ENCODE results near the gene CDHR5. TPM values are rescaled to one million over a fixed set of nuclear protein-coding genes. Genes with fewer than 3 reads are reported as not detected.

Gene CDHR5
- total and polyA plus RNA-seq, 9 donors, result 0.07 to 2.3 (median 0.21) TPM; not detected in 5

GRCh38 chr11:616320-617198, 8.2 kb downstream of the CDHR5 start:
- peak overlapping the region; percentile 59 for H3K4me3 ChIP-seq
- H3K27ac ChIP-seq, result peak overlapping the region in 1 of 2 donors; percentile 80
- intact Hi-C loops (cut with DNase I), result loop anchor here in 1 of 4 donors (10.0 kb wide), 1 partner anchor 58 kb away; no protein-coding TSS in a partner anchor
- no peak for TF ChIP-seq EP300 (IDR thresholded peaks at IDR 0.05)
- no peak for TF ChIP-seq POLR2A (IDR thresholded peaks at IDR 0.05)
- TF ChIP-seq CTCF (IDR thresholded peaks at IDR 0.05), result no peak
- H3K36me3 ChIP-seq, result no peaks in the 10 kb centered on the region
- no peaks in the 10 kb centered on the region for H3K9me3 ChIP-seq
- 81 to 84% (median 83%) methylated on average over 36 to 39 of the region's 39 CpGs for whole genome bisulfite sequencing, 3 donors
- DNase-seq, result peak in 3 of 5 donors; percentile 37 to 68 (median 59)
- no peaks in the 10 kb centered on the region for H3K27me3 ChIP-seq
- peaks cover 8% of the 10 kb centered on the region for H3K4me1 ChIP-seq (ENCODE audit: insufficient read depth)

- intact Hi-C loops (cut with DNase I), result loop anchor here in 1 of 4 donors (10.0 kb wide), 1 partner anchor 59 kb away; no protein-coding TSS in a partner anchor
- H3K4me1 ChIP-seq (ENCODE audit: insufficient read depth), result peaks cover 8% of the 10 kb centered on the region
- H3K36me3 ChIP-seq, result no peaks in the 10 kb centered on the region
- peak within 1 kb of the TSS; percentile 59 for H3K4me3 ChIP-seq
- no peaks in the 10 kb centered on the region for H3K9me3 ChIP-seq
- peak; percentile 88 to 93 (median 91) for DNase-seq
- no peaks in the 10 kb centered on the region for H3K27me3 ChIP-seq
- H3K27ac ChIP-seq, result peak within 1 kb of the TSS; percentile 62 to 80
- TF ChIP-seq EP300 (IDR thresholded peaks at IDR 0.05), result no peak
- TF ChIP-seq POLR2A (IDR thresholded peaks at IDR 0.05), result peak; percentile 62
- 4 to 5% (median 5%) methylated on average over 47 to 66 of the region's 66 CpGs for WGBS, 3 donors
Observed at GRCh38 chr11:615504-616319, 9.0 kb downstream of the CDHR5 start, which contains the start of gene IRF7. Gene IRF7 (minus strand): TSS chr11:615950. CDS start chr11:615364, 586 bp downstream.

- H3K4me1 ChIP-seq (ENCODE audit: insufficient read depth), result peaks cover 8% of the 10 kb centered on the region
- peak overlapping the region; percentile 59 for H3K4me3 ChIP-seq
- H3K27ac ChIP-seq, result peak overlapping the region; percentile 62 to 80
- WGBS, 3 donors, result 36 to 53% (median 50%) methylated on average over 29 to 68 of the region's 68 CpGs
- intact Hi-C loops (cut with DNase I), result loop anchor here in 1 of 4 donors (10.0 kb wide), 1 partner anchor 60 kb away; no protein-coding TSS in a partner anchor
- H3K9me3 ChIP-seq, result no peaks in the 10 kb centered on the region
- H3K27me3 ChIP-seq, result no peaks in the 10 kb centered on the region
- no peaks in the 10 kb centered on the region for H3K36me3 ChIP-seq
- peak in 4 of 5 donors; percentile 35 to 67 (median 56) for DNase-seq
- TF ChIP-seq CTCF (IDR thresholded peaks at IDR 0.05) (no peak), EP300 (IDR thresholded peaks at IDR 0.05) (no peak), POLR2A (IDR thresholded peaks at IDR 0.05) (no peak)
Observed at GRCh38 chr11:614623-615503, 9.9 kb downstream of the CDHR5 start.

- Histone ChIP-seq H3K4me3 (no peak overlapping the region), H3K36me3 (no peaks in the 10 kb centered on the region), H3K4me1 (ENCODE audit: insufficient read depth) (peaks cover 8% of the 10 kb centered on the region), H3K9me3 (no peaks in the 10 kb centered on the region), H3K27ac (peak overlapping the region; percentile 8 to 80), H3K27me3 (no peaks in the 10 kb centered on the region)
- DNase-seq, result peak in 3 of 5 donors; percentile 23 to 49 (median 40)
- WGBS, 3 donors, result 66 to 78% (median 68%) methylated on average over 14 of the region's 14 CpGs
- TF ChIP-seq POLR2A (IDR thresholded peaks at IDR 0.05) (no peak), CTCF (IDR thresholded peaks at IDR 0.05) (no peak), EP300 (IDR thresholded peaks at IDR 0.05) (no peak)
- intact Hi-C loops (cut with DNase I), result loop anchor here in 1 of 4 donors (10.0 kb wide), 1 partner anchor 61 kb away; no protein-coding TSS in a partner anchor
Observed at GRCh38 chr11:614021-614622, 10.6 kb downstream of the CDHR5 start.

Data from ovary (tissue), 9 donors.